A673 (cell line): Measurements from ENCODE around the gene RHO.

Experiments
- CTCF ChIP-seq: fragments of 300-800, 200-600 bp; sonication (generic); conservative IDR thresholded peaks from 2 replicates; pipeline ENCODE4 v1.5.1; 2017; ENCODE audit warnings: low read depth, mild to moderate bottlenecking, antibody characterized with exemption, low read length, moderate library complexity, mixed read lengths
- EZH2 ChIP-seq: fragments of 200-600 bp; sonication (generic); IDR thresholded peaks from 2 replicates; pipeline ENCODE4 v1.6.1; 2017; ENCODE audit warnings: borderline replicate concordance, low read depth, mild to moderate bottlenecking, mixed read lengths, antibody characterized with exemption, low read length; ENCODE audit not compliant: poor library complexity, severe bottlenecking

- TF ChIP-seq CTCF (no peak), EZH2 (no peak)
These were observed 45.1 kb downstream of the RHO start for GRCh38 chr3:129573493-129573892.
